ENCODE measurements around the gene GRIK3.
"Not testable (repeated sequence)": the region's sequence is repeated elsewhere in the genome, so short reads cannot be mapped to it uniquely, and the experiment has no call there.

Gene GRIK3

GRCh38 chr1:36934061-36934460, 100.3 kb downstream of the GRIK3 start:
- no peak for DNase-seq

- DNase-seq = no peak
Observed at GRCh38 chr1:36927826-36928225, 106.5 kb downstream of the GRIK3 start.

- no peak for DNase-seq
Observed at GRCh38 chr1:36925251-36925650, 109.1 kb downstream of the GRIK3 start.

GRCh38 chr1:36924282-36924811, 110.0 kb downstream of the GRIK3 start:
- DNase-seq = peak; percentile 26

GRCh38 chr1:36922593-36923426, 111.5 kb downstream of the GRIK3 start:
- DNase-seq = no peak

- DNase-seq = no peak
Observed at GRCh38 chr1:36922071-36922470, 112.2 kb downstream of the GRIK3 start.

DNA sequence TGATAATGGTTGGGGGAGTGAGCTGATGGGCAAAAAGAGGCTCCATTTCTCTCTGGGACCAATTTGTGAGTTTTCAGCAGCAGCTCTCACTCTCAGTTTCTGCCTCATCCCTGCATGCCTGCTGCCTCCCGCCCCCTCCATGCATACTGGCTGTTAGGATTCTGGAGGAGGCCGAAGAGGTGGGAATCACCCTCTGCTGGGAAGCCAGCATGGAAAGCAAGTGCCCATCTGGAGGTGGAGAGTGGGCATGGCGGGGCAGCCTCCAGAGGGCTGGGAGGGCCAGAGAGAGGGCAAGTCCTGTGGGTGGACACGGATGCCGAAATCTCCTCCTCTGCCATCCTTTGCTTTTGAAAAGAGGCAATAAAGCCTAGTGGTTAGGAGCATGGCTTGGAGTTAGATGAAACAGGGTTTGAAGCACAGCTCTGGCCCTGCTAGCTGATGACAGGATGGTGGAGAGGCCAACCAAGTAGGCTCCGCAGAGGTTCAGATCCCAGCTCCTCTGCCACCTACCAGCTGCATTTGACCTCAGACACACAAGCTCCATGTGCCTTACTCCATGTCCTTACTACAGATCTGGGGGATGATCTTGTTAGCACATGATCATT, 113.4 kb downstream of the GRIK3 start:
- DNase-seq = no peak

DNA sequence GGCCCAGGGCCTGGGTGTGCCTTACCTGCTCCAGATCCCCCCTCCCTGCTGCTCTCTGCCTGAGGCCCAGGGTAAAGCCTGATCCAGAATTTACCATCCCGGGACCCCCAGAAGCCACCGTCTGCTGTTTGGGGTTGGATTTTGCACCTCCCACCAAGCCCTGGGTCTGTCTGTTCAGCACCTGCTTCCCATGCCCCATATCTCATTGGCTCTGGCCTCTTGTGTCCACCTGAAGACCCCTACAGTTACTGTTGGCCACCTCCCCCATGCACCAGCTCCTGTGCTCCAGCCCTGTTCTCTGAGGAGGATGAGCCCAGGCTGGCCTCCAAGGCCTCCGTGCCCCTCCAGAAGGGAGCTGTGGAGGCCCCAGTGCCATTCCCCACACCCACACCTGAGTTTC, 113.9 kb downstream of the GRIK3 start:
- DNase-seq = no peak

- DNase-seq = no peak
Observed at GRCh38 chr1:36919491-36920145, 114.7 kb downstream of the GRIK3 start.

DNA sequence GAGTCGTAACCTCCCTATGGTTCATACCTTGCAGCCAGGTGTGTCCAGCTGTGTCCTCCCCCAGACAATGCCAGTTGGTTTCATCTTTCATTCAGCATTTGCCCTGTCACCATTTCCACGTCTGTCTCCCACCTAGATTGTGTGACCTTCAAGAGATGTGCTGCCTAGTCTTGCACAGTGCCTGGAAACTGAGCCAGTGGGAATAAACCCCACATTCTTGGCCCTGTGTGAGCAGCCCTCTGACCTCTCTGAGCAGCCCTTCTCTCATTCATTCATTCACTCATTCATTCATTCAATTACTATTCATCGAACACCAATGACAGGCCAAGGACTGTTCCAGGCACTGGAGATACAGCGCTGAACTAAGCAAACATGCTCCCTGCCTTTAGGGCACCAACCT, 115.7 kb downstream of the GRIK3 start:
- DNase-seq = no peak

GRCh38 chr1:36916542-36916941, 117.8 kb downstream of the GRIK3 start:
- DNase-seq = not testable (repeated sequence)

DNA sequence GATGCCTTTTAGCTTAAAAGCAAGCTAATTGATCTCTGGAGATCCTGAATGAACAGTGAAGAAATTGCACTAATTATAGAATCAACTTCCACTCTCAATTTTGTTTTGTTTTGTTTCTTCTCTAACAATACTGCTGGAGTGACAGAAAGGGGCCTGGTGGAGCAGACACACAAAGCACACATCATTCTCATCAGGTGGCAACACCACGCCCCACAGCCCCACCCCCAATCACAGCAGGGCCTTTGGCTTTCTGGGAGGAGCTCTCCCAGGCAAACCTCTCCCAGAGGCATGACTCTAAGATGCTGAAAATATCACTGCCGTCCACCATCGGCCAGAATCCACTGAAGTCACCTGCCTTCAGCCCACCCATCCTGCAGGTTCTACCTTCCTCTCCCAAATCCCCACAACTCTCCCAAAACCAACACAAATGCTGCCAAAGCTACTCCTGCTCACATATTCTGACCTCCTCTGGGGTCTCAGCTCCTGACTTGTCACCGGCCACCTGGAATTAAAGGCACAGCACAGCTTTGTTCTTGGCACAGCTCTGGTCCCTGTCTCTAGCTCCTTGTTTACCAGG, 120.7 kb downstream of the GRIK3 start:
- DNase-seq = no peak

DNA sequence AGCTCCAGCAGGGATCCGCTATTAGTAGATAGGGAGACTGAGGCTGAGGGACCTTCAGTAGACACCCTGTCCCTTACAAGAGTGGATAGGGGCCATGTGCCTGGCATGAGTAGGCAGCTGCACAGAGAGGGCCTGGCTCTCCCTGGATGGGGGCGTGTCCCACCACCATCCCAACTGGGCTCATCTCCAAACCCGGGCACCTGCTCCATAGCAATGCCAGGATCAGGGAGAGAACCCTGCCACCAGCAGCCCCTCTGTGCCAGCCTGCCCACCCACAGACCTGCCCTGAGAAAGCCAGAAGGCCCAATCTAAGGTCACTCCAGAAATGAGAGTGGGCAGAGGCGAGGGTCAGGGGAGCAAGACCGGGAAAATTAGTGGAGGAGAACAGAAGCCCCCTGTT, 121.3 kb downstream of the GRIK3 start:
- DNase-seq = no peak

DNA sequence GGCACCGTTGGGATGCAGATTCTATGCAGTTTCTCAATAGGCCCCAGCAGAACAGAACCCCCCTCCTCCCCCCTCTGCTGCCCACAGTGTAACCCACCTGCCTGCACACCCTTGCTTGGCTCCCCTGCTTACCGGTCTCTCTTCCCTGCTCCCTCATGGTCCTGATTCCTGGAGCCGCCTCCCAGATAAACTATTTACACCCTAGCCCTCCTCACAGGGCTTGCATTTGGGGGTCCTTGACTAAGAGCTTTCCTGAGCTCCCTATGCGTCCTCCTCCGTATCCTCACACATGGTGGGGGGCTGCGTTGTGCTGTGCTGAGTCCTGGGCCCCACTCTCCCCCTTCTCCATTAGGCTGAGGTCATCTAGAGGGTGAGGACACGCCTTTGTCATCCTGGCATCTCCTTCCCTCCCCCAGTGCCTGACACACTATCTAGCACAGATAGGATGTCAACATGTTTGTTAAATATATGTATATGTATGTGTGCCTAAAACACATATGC, 121.9 kb downstream of the GRIK3 start:
- no peak for DNase-seq

DNA sequence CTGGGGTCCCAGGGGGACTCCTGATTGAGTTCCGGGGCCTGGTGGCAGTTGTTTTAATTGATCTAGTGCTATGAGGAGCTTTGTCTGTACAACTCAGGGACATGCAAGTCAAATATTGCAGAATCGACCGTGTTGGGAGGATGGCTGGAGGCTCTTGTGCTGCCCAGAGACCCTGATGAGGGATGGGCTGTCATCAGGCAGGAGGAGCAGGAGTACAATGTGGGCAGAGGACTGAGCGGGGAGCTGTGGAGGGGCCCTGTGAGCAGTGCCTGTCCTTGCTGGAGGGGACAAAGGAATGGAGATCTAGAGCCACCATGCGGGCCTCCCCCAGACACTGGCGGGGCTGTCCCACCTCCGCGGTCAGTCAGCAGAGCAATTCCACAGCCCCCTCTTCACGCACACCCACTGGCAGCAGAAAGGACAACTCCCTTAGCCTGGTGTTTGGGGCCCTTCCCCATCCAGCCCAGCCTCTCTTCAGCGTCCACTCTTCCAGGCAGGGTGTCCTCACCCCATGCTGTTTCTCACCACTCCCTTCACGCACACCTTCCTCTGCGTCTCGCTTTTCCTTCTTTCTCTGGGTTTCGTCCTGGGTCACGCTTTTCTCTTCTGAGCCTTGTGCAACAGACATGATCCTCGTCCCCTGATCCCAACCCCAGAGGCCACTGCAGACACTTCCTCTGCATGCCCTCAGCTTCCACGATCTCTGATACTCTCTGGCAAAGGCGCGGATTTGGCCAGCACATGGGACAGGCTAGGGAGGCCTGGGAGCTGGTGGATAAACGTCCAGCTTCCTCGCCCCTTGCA, 122.6 kb downstream of the GRIK3 start:
- DNase-seq = no peak

- no peak for DNase-seq
Observed at GRCh38 chr1:36910886-36911540, 123.3 kb downstream of the GRIK3 start.

DNA sequence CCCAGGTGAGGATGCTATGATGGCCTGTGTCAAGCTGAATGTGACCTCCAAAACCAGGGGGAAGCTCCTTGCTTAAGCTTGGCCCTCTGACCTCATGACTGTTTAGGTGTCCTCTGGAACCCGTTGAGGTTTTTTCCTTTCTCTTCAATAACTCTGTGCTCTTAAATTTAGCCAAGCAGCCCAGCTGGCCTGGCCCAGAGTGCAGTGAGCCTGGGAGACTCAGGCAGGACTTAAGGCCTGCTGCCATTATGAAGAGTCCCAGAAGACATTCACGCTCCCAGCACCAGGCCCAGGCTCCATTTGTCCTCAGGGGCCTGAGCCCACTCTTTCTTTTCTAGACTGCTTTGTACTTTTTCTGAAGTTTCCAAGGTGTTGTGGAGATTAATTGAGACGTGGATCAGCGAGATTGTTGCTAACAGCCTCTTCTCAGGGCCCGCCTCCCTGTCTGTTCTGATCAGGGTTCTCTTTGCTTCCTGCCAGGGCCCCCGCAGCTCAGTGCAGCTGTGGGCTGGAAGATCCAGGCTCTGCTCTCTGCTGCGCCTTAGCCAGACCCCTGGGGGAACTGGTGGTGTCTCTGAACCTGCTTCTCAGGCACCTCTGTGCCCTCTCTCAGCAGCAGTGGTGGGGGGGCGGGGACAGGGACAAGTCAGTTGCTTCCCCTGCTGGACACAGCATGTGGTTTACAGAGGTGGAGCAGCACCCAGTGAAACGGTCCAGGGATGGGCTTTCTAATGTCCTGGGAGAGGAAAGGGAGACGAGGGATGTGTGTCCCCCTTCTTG, 124.2 kb downstream of the GRIK3 start:
- DNase-seq = no peak

DNA sequence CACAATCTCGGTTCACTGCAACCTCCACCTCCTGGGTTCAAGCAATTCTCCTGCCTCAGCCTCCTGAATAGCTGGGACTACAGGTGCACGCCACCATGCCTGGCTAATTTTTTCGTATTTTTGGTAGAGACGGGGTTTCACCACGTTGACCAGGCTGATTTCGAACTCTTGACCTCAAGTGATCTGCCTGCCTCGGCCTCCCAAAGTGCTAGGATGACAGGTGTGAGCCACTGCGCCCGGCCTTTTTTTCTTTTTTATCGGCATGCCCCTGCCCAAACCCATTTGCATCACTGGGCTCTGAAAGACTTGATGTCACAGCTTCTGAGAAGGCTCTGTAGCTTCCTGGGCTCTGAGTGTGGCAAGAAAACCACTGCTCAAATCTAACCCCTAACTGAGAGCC, 125.0 kb downstream of the GRIK3 start:
- DNase-seq = not testable (repeated sequence)

GRCh38 chr1:36908096-36908495, 126.2 kb downstream of the GRIK3 start:
- no peak for DNase-seq

- no peak for DNase-seq
Observed at GRCh38 chr1:36906555-36906954, 127.8 kb downstream of the GRIK3 start.

- DNase-seq = no peak
Observed at GRCh38 chr1:36905941-36906340, 128.4 kb downstream of the GRIK3 start.
